A549 (cell line): ENCODE data around the gene OPALIN. TPM values are rescaled to one million over a fixed set of nuclear protein-coding genes. Genes with fewer than 3 reads are reported as not detected.

ENCODE experiments used
- ATAC-seq, 2 experiments: fragments of 200-7000 bp in 1 of 2; fragments of >200 bp in 1 of 2; cut with Nextera tagmentation in 1 of 2; cut with Tn5 transposase in 1 of 2; 3 replicates each; pipeline versions ENCODE4 v1.8.0 to v1.9.1; 2018 to 2020; ENCODE audit warnings: mild to moderate bottlenecking in 1 of 2, moderate library complexity in 1 of 2
- CTCF ChIA-PET: fragments of 300-600 bp; sonication (Branson Sonifier 250); formaldehyde crosslinking; extraction: SDS; loops from one replicate; lab custom pipeline; 2021; ENCODE audit warnings: antibody characterized with exemption, inconsistent platforms; lab: Yijun Ruan, JAX
- POLR2A ChIA-PET: fragments of 350-600 bp; formaldehyde crosslinking; extraction: SDS; loops from one replicate; lab custom pipeline; 2021; ENCODE audit warnings: antibody characterized with exemption, inconsistent platforms; lab: Yijun Ruan, JAX
- DNase-seq, 2 experiments: peaks; one replicate each; pipeline versions ENCODE4 v3.0.0 to v3.0.0-alpha.2; 2011 to 2016; ENCODE audit warnings: low read depth in 1 of 2, low spot score in 1 of 2
- FAIRE-seq: peaks from 2 replicates; lab custom pipeline; 2011; peaks lifted over from hg19 to GRCh38; lab: Jason Lieb, UNC
- H3K27ac ChIP-seq, 2 experiments: fragments of >200 bp; sonication (Bioruptor Twin); formaldehyde crosslinking; 3 replicates each; pipeline ENCODE4 v1.5.1; 2016 to 2017
- H3K4me1 ChIP-seq: fragments of >200 bp; sonication (Bioruptor Twin); formaldehyde crosslinking; 3 replicates; pipeline ENCODE4 v1.6.1; 2016
- H3K4me2 ChIP-seq: fragments of >200 bp; sonication (Bioruptor Twin); formaldehyde crosslinking; 3 replicates; pipeline ENCODE4 v1.6.1; 2016
- H3K4me3 ChIP-seq: fragments of >200 bp; sonication (Bioruptor Twin); formaldehyde crosslinking; 3 replicates; pipeline ENCODE4 v1.5.1; 2016
- H3K9me3 ChIP-seq: fragments of >200 bp; sonication (Bioruptor Twin); formaldehyde crosslinking; 3 replicates; pipeline ENCODE4 v1.6.1; 2016
- CBX2 ChIP-seq: fragments of 200-600 bp; sonication (generic); IDR thresholded peaks from 2 replicates; pipeline ENCODE4 v1.6.1; 2016; ENCODE audit warnings: low read depth, mild to moderate bottlenecking, borderline replicate concordance
- EP300 ChIP-seq, 2 experiments: fragments of >200 bp; sonication (Bioruptor Twin); formaldehyde crosslinking; IDR thresholded peaks; 2 replicates in 1 of 2; 3 replicates in 1 of 2; pipeline ENCODE4 v1.6.1; 2016 to 2017
- HDAC2 ChIP-seq: fragments of 200-600 bp; sonication (generic); IDR thresholded peaks from 2 replicates; pipeline ENCODE4 v1.6.1; 2016
- HMGXB4 ChIP-seq: fragments of 250-450 bp; sonication (Bioruptor Pico); IDR thresholded peaks from 2 replicates; pipeline ENCODE4 v1.5.0; 2021; ENCODE audit warnings: mild to moderate bottlenecking, moderate library complexity, borderline replicate concordance
- HOXB13 ChIP-seq: fragments of 250-450 bp; sonication (Bioruptor Pico); IDR thresholded peaks from 2 replicates; pipeline ENCODE4 v1.5.0; 2020; ENCODE audit warnings: low read depth, mild to moderate bottlenecking, moderate library complexity
- JUN ChIP-seq, 2 experiments: fragments of >200 bp; sonication (Bioruptor Twin); formaldehyde crosslinking; IDR thresholded peaks; 2 replicates in 1 of 2; 3 replicates in 1 of 2; pipeline ENCODE4 v1.6.1; 2016 to 2017
- JUNB ChIP-seq: fragments of >200 bp; sonication (Bioruptor Twin); formaldehyde crosslinking; IDR thresholded peaks from 2 replicates; pipeline ENCODE4 v1.6.1; 2016
- KDM1A ChIP-seq: fragments of 200-600 bp; sonication (generic); IDR thresholded peaks from 2 replicates; pipeline ENCODE4 v1.6.1; 2016; ENCODE audit warnings: low read depth, mild to moderate bottlenecking
- KDM5A ChIP-seq: fragments of 200-600 bp; sonication (generic); IDR thresholded peaks from 2 replicates; pipeline ENCODE4 v1.6.1; 2016; ENCODE audit warnings: antibody characterized with exemption, mild to moderate bottlenecking
- MAX ChIP-seq: IDR thresholded peaks from 2 replicates; pipeline ENCODE4 v1.6.1; 2012
- NPAS2 ChIP-seq: fragments of 250-450 bp; sonication (Bioruptor Pico); IDR thresholded peaks from 2 replicates; pipeline ENCODE4 v1.8.0; 2022; ENCODE audit warnings: mild to moderate bottlenecking, moderate library complexity, borderline replicate concordance
- PBX3 ChIP-seq: IDR thresholded peaks from 2 replicates; pipeline ENCODE4 v1.6.1; 2012
- POLR2A ChIP-seq: IDR thresholded peaks from 2 replicates; pipeline ENCODE4 v1.6.1; 2012; ENCODE audit warnings: mild to moderate bottlenecking, low read length
- REST ChIP-seq: fragments of 200-600 bp; sonication (generic); IDR thresholded peaks from 2 replicates; pipeline ENCODE4 v1.6.1; 2016; ENCODE audit warnings: antibody characterized with exemption, mild to moderate bottlenecking, moderate library complexity
- RFX5 ChIP-seq: fragments of 450-650 bp; IDR thresholded peaks from 2 replicates; pipeline ENCODE4 v1.7.1; 2014; ENCODE audit warnings: antibody characterized with exemption, mild to moderate bottlenecking, moderate library complexity
- RNF2 ChIP-seq: fragments of 200-600 bp; sonication (generic); IDR thresholded peaks from 2 replicates; pipeline ENCODE4 v1.6.1; 2016; ENCODE audit warnings: low read depth, mild to moderate bottlenecking, antibody characterized with exemption, moderate library complexity, borderline replicate concordance
- SREBF2 ChIP-seq: fragments of 450-650 bp; IDR thresholded peaks from 2 replicates; pipeline ENCODE4 v1.6.1; 2014; ENCODE audit warnings: mild to moderate bottlenecking, moderate library complexity
- TP53 ChIP-seq: fragments of 250-450 bp; sonication (Bioruptor Pico); IDR thresholded peaks from 2 replicates; pipeline ENCODE4 v1.5.0; 2021; ENCODE audit warnings: mild to moderate bottlenecking, moderate library complexity
- ZFP36 ChIP-seq: fragments of 450-650 bp; IDR thresholded peaks from 2 replicates; pipeline ENCODE4 v1.6.1; 2014; ENCODE audit warnings: borderline replicate concordance; ENCODE audit not compliant: partially characterized antibody
- WGBS: methylation state at CpG from one replicate; pipeline ENCODE4 v1.1.6; 2017; ENCODE audit errors: missing lambda C conversion rate; 5-methylcytosine and 5-hydroxymethylcytosine counted together
- polyA plus RNA-seq, 4 experiments: library from polyadenylated mRNA; depleted of rRNA in 3 of 4; stranded (reverse); fragments of >200 nt; fragmentation: RNase III in 1 of 4; extraction: RNeasy Plus Mini Kit Qiagen cat#74134 plus additional on column Dnase treatment in 1 of 4; gene quantifications; 2 replicates in 3 of 4; 3 replicates in 1 of 4; pipeline ENCODE4 v1.2.3, GENCODE V29; 2011 to 2017

The OPALIN gene
- polyA plus RNA-seq, 2 of the 4 experiments (the other 2 are of a cell fraction) = not detected

GRCh38 chr10:96389785-96390184 is 31.0 kb upstream of the OPALIN start:
- DNase-seq (no peak), FAIRE-seq (no peak), ATAC-seq (no peak)
- Histone ChIP-seq H3K4me3 (no peak overlapping the region), H3K4me2 (no peak overlapping the region), H3K27ac (no peak overlapping the region), H3K4me1 (no peaks in the 10 kb centered on the region), H3K9me3 (no peaks in the 10 kb centered on the region)
- TF ChIP-seq HMGXB4 (CRISPR knock-in tag) (no peak), POLR2A (no peak), RNF2 (no peak), JUNB (no peak), REST (no peak), MAX (no peak), HDAC2 (no peak), EP300 (IDR thresholded peaks at IDR 0.05) (no peak), JUN (IDR thresholded peaks at IDR 0.05) (no peak)
- POLR2A ChIA-PET = no interaction called here
- 35% methylated on average over 5 of the region's 5 CpGs for WGBS
- CTCF ChIA-PET = interaction anchor here (1.1 to 11.2 kb wide), 3 partner anchors 14 to 683 kb away, joined by 3 to 105 read pairs (median 4); partner anchors contain the start of gene TLL2

- Histone ChIP-seq H3K9me3 (no peaks in the 10 kb centered on the region), H3K4me1 (no peaks in the 10 kb centered on the region), H3K4me3 (no peak overlapping the region), H3K27ac (no peak overlapping the region), H3K4me2 (no peak overlapping the region)
- DNase-seq (no peak), FAIRE-seq (no peak), ATAC-seq (no peak)
- ChIA-PET CTCF (interaction anchor here (1.6 kb wide), 1 partner anchor 127 kb away, joined by 5 read pairs; the partner anchor contains the start of gene TLL2), POLR2A (no interaction called here)
- WGBS = 60% methylated on average over 7 of the region's 7 CpGs
- TF ChIP-seq RFX5 = no peak
- TF ChIP-seq POLR2A = no peak
- no peak for TF ChIP-seq NPAS2 (CRISPR knock-in tag)
- TF ChIP-seq HOXB13 (CRISPR knock-in tag) = no peak
- TF ChIP-seq KDM5A = no peak
- TF ChIP-seq KDM1A = no peak
- TF ChIP-seq TP53 (CRISPR knock-in tag) = no peak
- TF ChIP-seq HMGXB4 (CRISPR knock-in tag) = no peak
- TF ChIP-seq EP300 (IDR thresholded peaks at IDR 0.05) = no peak
- TF ChIP-seq SREBF2 = no peak
- no peak for TF ChIP-seq JUNB
- no peak for TF ChIP-seq CBX2
- TF ChIP-seq ZFP36 = no peak
- TF ChIP-seq PBX3 = no peak
These were observed 28.8 kb upstream of the OPALIN start for GRCh38 chr10:96387601-96388000.
